Measurements from ENCODE around the gene ZNF683.
"Not testable (repeated sequence)": the region's sequence is repeated elsewhere in the genome, so short reads cannot be mapped to it uniquely, and the experiment has no call there.

ZNF683 gene

GRCh38 chr1:26385063-26385462 is 12.5 kb upstream of the ZNF683 start:
- DNase-seq (ENCODE audit: low read depth in 2 of 3, low spot score in 1 of 3), result not testable (repeated sequence)

GRCh38 chr1:26384076-26384475 is 11.5 kb upstream of the ZNF683 start:
- no peak for DNase-seq (ENCODE audit: low read depth in 2 of 3, low spot score in 1 of 3)

GRCh38 chr1:26378879-26379251 is 6.3 kb upstream of the ZNF683 start:
- DNase-seq (ENCODE audit: low read depth in 2 of 3, low spot score in 1 of 3), result no peak

GRCh38 chr1:26378088-26378878 is 5.7 kb upstream of the ZNF683 start:
- DNase-seq (ENCODE audit: low read depth in 2 of 3, low spot score in 1 of 3), result peak; percentile 43 to 57 (median 55)

GRCh38 chr1:26376050-26376449 is 3.5 kb upstream of the ZNF683 start:
- DNase-seq (ENCODE audit: low read depth in 2 of 3, low spot score in 1 of 3), result no peak

- DNase-seq (ENCODE audit: low read depth in 2 of 3, low spot score in 1 of 3), result no peak
Measured at GRCh38 chr1:26375081-26375480, 2.5 kb upstream of the ZNF683 start.

GRCh38 chr1:26374361-26374760 is 1.8 kb upstream of the ZNF683 start:
- not testable (repeated sequence) for DNase-seq (ENCODE audit: low read depth in 2 of 3, low spot score in 1 of 3)

- no peak for DNase-seq (ENCODE audit: low read depth in 2 of 3, low spot score in 1 of 3)
Measured at GRCh38 chr1:26373789-26374188, 1.2 kb upstream of the ZNF683 start.

- no peak for DNase-seq (ENCODE audit: low read depth in 2 of 3, low spot score in 1 of 3)
Measured at GRCh38 chr1:26373281-26373680, 731 bp upstream of the ZNF683 start.

GRCh38 chr1:26372039-26372438 is 511 bp downstream of the ZNF683 start:
- no peak for DNase-seq (ENCODE audit: low read depth in 2 of 3, low spot score in 1 of 3)

GRCh38 chr1:26370591-26371382 is 1.8 kb downstream of the ZNF683 start:
- no peak for DNase-seq (ENCODE audit: low read depth in 2 of 3, low spot score in 1 of 3)

GRCh38 chr1:26368486-26368885 is 4.1 kb downstream of the ZNF683 start:
- DNase-seq (ENCODE audit: low read depth in 2 of 3, low spot score in 1 of 3), result no peak

GRCh38 chr1:26368006-26368405 is 4.5 kb downstream of the ZNF683 start:
- DNase-seq (ENCODE audit: low read depth in 2 of 3, low spot score in 1 of 3), result no peak

GRCh38 chr1:26367441-26367840 is 5.1 kb downstream of the ZNF683 start:
- DNase-seq (ENCODE audit: low read depth in 2 of 3, low spot score in 1 of 3), result no peak

- DNase-seq (ENCODE audit: low read depth in 2 of 3, low spot score in 1 of 3), result no peak
Measured at GRCh38 chr1:26364956-26365355, 7.6 kb downstream of the ZNF683 start.

- DNase-seq (ENCODE audit: low read depth in 2 of 3, low spot score in 1 of 3), result peak; percentile 72 to 90 (median 79)
Measured at GRCh38 chr1:26363549-26364448, 8.8 kb downstream of the ZNF683 start.

- no peak for DNase-seq (ENCODE audit: low read depth in 2 of 3, low spot score in 1 of 3)
Measured at GRCh38 chr1:26362331-26362730, 10.2 kb downstream of the ZNF683 start.

- DNase-seq (ENCODE audit: low read depth in 2 of 3, low spot score in 1 of 3), result no peak
Measured at GRCh38 chr1:26361605-26362122, 10.9 kb downstream of the ZNF683 start.

GRCh38 chr1:26360807-26361604 is 11.5 kb downstream of the ZNF683 start:
- DNase-seq (ENCODE audit: low read depth in 2 of 3, low spot score in 1 of 3), result no peak

Measured in stimulated activated CD4-positive, alpha-beta T cell treated with anti-CD3 and anti-CD28 coated beads, Interleukin-12 subunit alpha, Interleukin-12 subunit beta, amount 100 ng/mL, for 48 hours (primary cell).